GM23248 (cell line): ENCODE data around the gene NFIA.

ENCODE experiments used
- EZH2 ChIP-seq: fragments of 200-600 bp; sonication (generic); IDR thresholded peaks from 2 replicates; pipeline ENCODE4 v1.6.1; 2018; ENCODE audit warnings: antibody characterized with exemption, mild to moderate bottlenecking; ENCODE audit not compliant: insufficient read depth, poor library complexity, severe bottlenecking
- EZH2phosphoT487 ChIP-seq: fragments of 200-600 bp; sonication (generic); IDR thresholded peaks from 2 replicates; pipeline ENCODE4 v1.6.1; 2018; ENCODE audit warnings: antibody characterized with exemption, moderate library complexity, mild to moderate bottlenecking, low read depth; ENCODE audit not compliant: insufficient read depth

GRCh38 chr1:61266738-61267137 lies 184.4 kb downstream of the NFIA start:
- TF ChIP-seq EZH2 (no peak), EZH2phosphoT487 (no peak)
